ENCODE results near the gene RBL2. TPM values are rescaled to one million over a fixed set of nuclear protein-coding genes. Genes with fewer than 3 reads are reported as not detected.

RBL2 gene
- total RNA-seq, 1 experiment from 2014 or later = 14.2 TPM

DNA sequence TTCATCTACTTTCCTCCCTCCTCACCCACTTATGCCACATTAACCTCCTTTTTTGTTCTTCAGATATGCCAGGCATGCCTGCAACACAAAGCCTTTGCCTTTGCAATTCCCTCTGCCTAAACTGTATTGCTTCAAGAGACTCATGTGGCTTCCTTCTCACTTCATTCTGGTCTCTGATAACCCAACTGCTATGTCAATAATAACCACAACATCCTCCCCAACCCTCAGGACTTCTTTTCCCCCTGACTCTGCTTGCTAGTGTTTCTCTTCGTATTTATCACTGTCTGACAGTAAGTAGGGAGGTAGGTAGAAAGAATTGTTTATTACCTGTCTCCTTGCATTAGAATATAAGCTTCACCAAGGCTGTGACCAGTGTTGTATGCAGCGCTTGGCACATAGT lies 22.4 kb downstream of the RBL2 start:
- no TSS peak for BruUV-seq (replicated peaks)
- H4K20me1 ChIP-seq (ENCODE audit: low read length) = no peaks in the 10 kb centered on the region
- H3K4me3 ChIP-seq (ENCODE audit: low read length) = no peak overlapping the region
- ChIA-PET CTCF (no interaction called here), POLR2A (ENCODE audit: unreplicated experiment) (no interaction called here)
- intact Hi-C loops (cut with micrococcal nuclease) = no loop called here
- no peak overlapping the region for H2AFZ ChIP-seq (ENCODE audit: low read length)
- no peak overlapping the region for H3K4me2 ChIP-seq (ENCODE audit: low read length)
- no peak for DNase-seq
- no peaks in the 10 kb centered on the region; the same call in none of the 2 replicates for H3K36me3 ChIP-seq (ENCODE audit: low read depth, low read length)
- no peaks in the 10 kb centered on the region for H3F3A ChIP-seq (ENCODE audit: low read length, unreplicated experiment)
- H3K9me2 ChIP-seq (replicated peaks; ENCODE audit: low read length) = no peaks in the 10 kb centered on the region
- H3K79me2 ChIP-seq (ENCODE audit: low read length) = no peaks in the 10 kb centered on the region
- ATAC-seq = no peak
- TF ChIP-seq EZH2phosphoT487 (IDR thresholded peaks at IDR 0.05; ENCODE audit: borderline replicate concordance, low read length) = no peak
- TF ChIP-seq EZH2 (IDR thresholded peaks at IDR 0.05; ENCODE audit: low read length, unreplicated experiment) = no peak
- TF ChIP-seq, protein P1, sequence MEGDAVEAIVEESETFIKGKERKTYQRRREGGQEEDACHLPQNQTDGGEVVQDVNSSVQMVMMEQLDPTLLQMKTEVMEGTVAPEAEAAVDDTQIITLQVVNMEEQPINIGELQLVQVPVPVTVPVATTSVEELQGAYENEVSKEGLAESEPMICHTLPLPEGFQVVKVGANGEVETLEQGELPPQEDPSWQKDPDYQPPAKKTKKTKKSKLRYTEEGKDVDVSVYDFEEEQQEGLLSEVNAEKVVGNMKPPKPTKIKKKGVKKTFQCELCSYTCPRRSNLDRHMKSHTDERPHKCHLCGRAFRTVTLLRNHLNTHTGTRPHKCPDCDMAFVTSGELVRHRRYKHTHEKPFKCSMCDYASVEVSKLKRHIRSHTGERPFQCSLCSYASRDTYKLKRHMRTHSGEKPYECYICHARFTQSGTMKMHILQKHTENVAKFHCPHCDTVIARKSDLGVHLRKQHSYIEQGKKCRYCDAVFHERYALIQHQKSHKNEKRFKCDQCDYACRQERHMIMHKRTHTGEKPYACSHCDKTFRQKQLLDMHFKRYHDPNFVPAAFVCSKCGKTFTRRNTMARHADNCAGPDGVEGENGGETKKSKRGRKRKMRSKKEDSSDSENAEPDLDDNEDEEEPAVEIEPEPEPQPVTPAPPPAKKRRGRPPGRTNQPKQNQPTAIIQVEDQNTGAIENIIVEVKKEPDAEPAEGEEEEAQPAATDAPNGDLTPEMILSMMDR (conservative IDR thresholded peaks at IDR 0.05; ENCODE audit: low read depth, low read length) = no peak
- no peaks in the 10 kb centered on the region for H3K4me1 ChIP-seq (ENCODE audit: insufficient read depth, low read length)
- H3K9me3 ChIP-seq (ENCODE audit: low read length) = no peaks in the 10 kb centered on the region
- H3K9ac ChIP-seq (ENCODE audit: low read length) = no peak overlapping the region
- H3K27ac ChIP-seq (ENCODE audit: low read length) = no peak overlapping the region
- no peaks in the 10 kb centered on the region for H3K27me3 ChIP-seq (ENCODE audit: low read length)

DNA sequence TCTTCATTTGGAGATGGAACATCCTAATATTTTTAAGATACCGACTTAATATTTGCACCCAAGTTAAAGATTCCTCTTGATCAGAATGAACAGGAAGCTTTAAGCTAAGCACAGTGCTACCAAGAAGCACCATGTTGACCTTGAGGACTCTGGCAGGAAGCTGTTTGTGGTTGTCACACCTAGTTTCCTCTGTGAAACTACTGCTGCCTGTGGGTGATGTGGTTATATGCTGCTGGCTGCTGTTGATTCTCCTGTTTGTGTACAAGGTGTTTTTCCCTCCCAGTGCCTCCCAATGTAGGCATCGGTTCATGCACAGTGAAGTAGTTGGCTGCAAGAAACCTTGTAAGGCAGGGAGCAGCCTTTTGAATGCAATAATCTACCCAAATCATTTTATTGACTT lies 23.4 kb downstream of the RBL2 start:
- H4K20me1 ChIP-seq (ENCODE audit: low read length) = no peaks in the 10 kb centered on the region
- no peak overlapping the region for H3K27ac ChIP-seq (ENCODE audit: low read length)
- H3K79me2 ChIP-seq (ENCODE audit: low read length) = no peaks in the 10 kb centered on the region
- no peak overlapping the region for H3K4me2 ChIP-seq (ENCODE audit: low read length)
- intact Hi-C loops (cut with micrococcal nuclease) = no loop called here
- POLR2A ChIA-PET (ENCODE audit: unreplicated experiment) = no interaction called here
- no peak overlapping the region for H3K4me3 ChIP-seq (ENCODE audit: low read length)
- no peaks in the 10 kb centered on the region for H3K9me3 ChIP-seq (ENCODE audit: low read length)
- DNase-seq (no peak), ATAC-seq (peak; percentile 53)
- BruUV-seq (replicated peaks) = no TSS peak
- H3K9me2 ChIP-seq (replicated peaks; ENCODE audit: low read length) = no peaks in the 10 kb centered on the region
- H3K36me3 ChIP-seq (ENCODE audit: low read depth, low read length) = no peaks in the 10 kb centered on the region; the same call in none of the 2 replicates
- H3F3A ChIP-seq (ENCODE audit: low read length, unreplicated experiment) = no peaks in the 10 kb centered on the region
- CTCF ChIA-PET = no interaction called here
- no peak overlapping the region for H3K9ac ChIP-seq (ENCODE audit: low read length)
- no peak overlapping the region for H2AFZ ChIP-seq (ENCODE audit: low read length)
- H3K27me3 ChIP-seq (ENCODE audit: low read length) = no peaks in the 10 kb centered on the region
- H3K4me1 ChIP-seq (ENCODE audit: insufficient read depth, low read length) = no peaks in the 10 kb centered on the region
- TF ChIP-seq, protein P1 (conservative IDR thresholded peaks at IDR 0.05; ENCODE audit: low read depth, low read length) = no peak
- no peak for TF ChIP-seq EZH2phosphoT487 (IDR thresholded peaks at IDR 0.05; ENCODE audit: borderline replicate concordance, low read length)
- no peak for TF ChIP-seq EZH2 (IDR thresholded peaks at IDR 0.05; ENCODE audit: low read length, unreplicated experiment)

DNA sequence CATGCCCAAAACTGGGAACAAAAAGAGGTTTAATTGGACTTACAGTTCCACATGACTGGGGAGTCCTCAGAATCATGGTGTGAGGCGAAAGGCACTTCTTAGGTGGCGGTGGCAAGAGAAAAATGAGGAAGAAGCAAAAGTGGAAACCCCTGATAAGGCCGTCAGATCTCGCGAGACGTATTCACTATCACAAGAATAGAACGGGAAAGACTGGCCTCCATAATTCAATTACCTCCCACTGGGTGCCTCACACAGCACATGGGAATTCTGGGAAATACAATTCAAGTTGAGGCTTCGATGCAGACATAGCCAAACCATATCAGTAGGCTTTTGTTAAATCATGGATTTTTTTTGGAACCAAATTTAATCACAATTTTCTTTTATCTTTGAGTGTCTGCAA lies 24.4 kb downstream of the RBL2 start:
- no peaks in the 10 kb centered on the region for H3F3A ChIP-seq (ENCODE audit: low read length, unreplicated experiment)
- ChIA-PET POLR2A (ENCODE audit: unreplicated experiment) (no interaction called here), CTCF (no interaction called here)
- no peaks in the 10 kb centered on the region for H3K4me1 ChIP-seq (ENCODE audit: insufficient read depth, low read length)
- ATAC-seq = no peak
- H3K79me2 ChIP-seq (ENCODE audit: low read length) = no peaks in the 10 kb centered on the region
- no peak overlapping the region for H3K4me3 ChIP-seq (ENCODE audit: low read length)
- no peak for TF ChIP-seq EZH2phosphoT487 (IDR thresholded peaks at IDR 0.05; ENCODE audit: borderline replicate concordance, low read length)
- TF ChIP-seq, protein P1 (conservative IDR thresholded peaks at IDR 0.05; ENCODE audit: low read depth, low read length) = no peak
- TF ChIP-seq EZH2 (IDR thresholded peaks at IDR 0.05; ENCODE audit: low read length, unreplicated experiment) = no peak
- H3K9me3 ChIP-seq (ENCODE audit: low read length) = no peaks in the 10 kb centered on the region
- H3K27ac ChIP-seq (ENCODE audit: low read length) = no peak overlapping the region
- BruUV-seq (replicated peaks) = no TSS peak
- H4K20me1 ChIP-seq (ENCODE audit: low read length) = no peaks in the 10 kb centered on the region
- intact Hi-C loops (cut with micrococcal nuclease) = no loop called here
- H3K4me2 ChIP-seq (ENCODE audit: low read length) = no peak overlapping the region
- H3K27me3 ChIP-seq (ENCODE audit: low read length) = no peaks in the 10 kb centered on the region
- DNase-seq = no peak
- no peaks in the 10 kb centered on the region for H3K9me2 ChIP-seq (replicated peaks; ENCODE audit: low read length)
- H3K36me3 ChIP-seq (ENCODE audit: low read depth, low read length) = no peaks in the 10 kb centered on the region; the same call in none of the 2 replicates
- no peak overlapping the region for H3K9ac ChIP-seq (ENCODE audit: low read length)
- no peak overlapping the region for H2AFZ ChIP-seq (ENCODE audit: low read length)
